Endothelial cell of umbilical vein (primary cell): ENCODE measurements around the gene CORO2B.

Source experiments
- JUN ChIP-seq: IDR thresholded peaks from 2 replicates; pipeline ENCODE4 v1.6.1; 2011; ENCODE audit warnings: borderline replicate concordance, low read depth; ENCODE audit not compliant: insufficient read length, insufficient read depth
- POLR2A ChIP-seq: IDR thresholded peaks from 2 replicates; pipeline ENCODE4 v1.6.1; 2012; ENCODE audit warnings: low read depth, mild to moderate bottlenecking, control low read depth, low read length
- POLR2AphosphoS5 ChIP-seq: IDR thresholded peaks from 2 replicates; pipeline ENCODE4 v1.6.1; 2012; ENCODE audit warnings: low read depth, mild to moderate bottlenecking, control low read depth, low read length, moderate library complexity; ENCODE audit not compliant: insufficient read depth
- TF ChIP-seq, protein P1 (sequence below), 2 donors: IDR thresholded peaks; 1 replicate in 1 of 2; 2 replicates in 1 of 2; pipeline ENCODE4 v1.5.1; 2011; ENCODE audit warnings: low read length in 2 of 2, mild to moderate bottlenecking in 2 of 2, moderate library complexity in 2 of 2, control low read depth in 1 of 2, inconsistent platforms in 1 of 2, low read depth in 1 of 2; ENCODE audit not compliant: insufficient read depth in 1 of 2; ENCODE audit errors: extremely low read depth in 1 of 2
- TF ChIP-seq, protein P2 (sequence below): IDR thresholded peaks from 2 replicates; pipeline ENCODE4 v1.6.1; 2011; ENCODE audit not compliant: insufficient read depth, insufficient read length

DNA sequence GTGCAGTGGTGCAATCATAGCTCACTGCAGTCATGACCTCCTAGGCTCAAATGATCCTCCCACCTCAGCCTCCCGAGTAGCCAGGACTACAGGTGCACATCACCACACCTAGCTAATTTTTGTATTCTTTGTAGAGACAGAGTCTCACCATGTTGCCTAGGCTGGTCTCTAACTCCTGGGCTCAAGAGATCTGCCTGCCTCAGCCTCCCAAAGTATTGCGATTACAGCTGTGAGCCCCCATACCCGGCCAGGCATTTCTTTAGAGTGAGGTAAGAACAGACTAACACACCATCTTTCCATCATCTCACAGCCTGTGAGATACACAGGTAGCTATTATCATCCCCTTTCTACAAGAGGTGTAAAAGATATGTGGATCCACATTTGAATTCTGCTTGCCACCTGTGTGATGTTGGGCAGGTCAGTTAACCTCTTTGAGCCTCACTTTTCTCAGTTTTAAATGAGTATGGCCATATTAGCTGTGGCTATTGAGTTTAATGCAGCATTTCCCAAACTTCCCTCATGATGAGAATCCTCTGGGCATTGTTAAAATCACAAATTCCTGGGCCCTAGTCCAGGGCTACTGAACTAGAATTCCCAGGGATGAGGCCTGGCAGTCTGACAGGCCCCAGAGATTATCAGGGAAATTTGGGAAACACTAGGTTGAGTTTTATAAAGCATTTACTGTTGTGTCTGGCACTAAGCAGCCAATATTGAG is 195.9 kb downstream of the CORO2B start:
- TF ChIP-seq, protein P1, sequence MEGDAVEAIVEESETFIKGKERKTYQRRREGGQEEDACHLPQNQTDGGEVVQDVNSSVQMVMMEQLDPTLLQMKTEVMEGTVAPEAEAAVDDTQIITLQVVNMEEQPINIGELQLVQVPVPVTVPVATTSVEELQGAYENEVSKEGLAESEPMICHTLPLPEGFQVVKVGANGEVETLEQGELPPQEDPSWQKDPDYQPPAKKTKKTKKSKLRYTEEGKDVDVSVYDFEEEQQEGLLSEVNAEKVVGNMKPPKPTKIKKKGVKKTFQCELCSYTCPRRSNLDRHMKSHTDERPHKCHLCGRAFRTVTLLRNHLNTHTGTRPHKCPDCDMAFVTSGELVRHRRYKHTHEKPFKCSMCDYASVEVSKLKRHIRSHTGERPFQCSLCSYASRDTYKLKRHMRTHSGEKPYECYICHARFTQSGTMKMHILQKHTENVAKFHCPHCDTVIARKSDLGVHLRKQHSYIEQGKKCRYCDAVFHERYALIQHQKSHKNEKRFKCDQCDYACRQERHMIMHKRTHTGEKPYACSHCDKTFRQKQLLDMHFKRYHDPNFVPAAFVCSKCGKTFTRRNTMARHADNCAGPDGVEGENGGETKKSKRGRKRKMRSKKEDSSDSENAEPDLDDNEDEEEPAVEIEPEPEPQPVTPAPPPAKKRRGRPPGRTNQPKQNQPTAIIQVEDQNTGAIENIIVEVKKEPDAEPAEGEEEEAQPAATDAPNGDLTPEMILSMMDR (IDR thresholded peaks at IDR 0.05; ENCODE audit: extremely low read depth in 1 of 2, insufficient read depth in 1 of 2, low read depth in 1 of 2, low read length in 2 of 2) = no peak
- TF ChIP-seq POLR2A = no peak
- TF ChIP-seq POLR2AphosphoS5 = no peak
- TF ChIP-seq, protein P2, sequence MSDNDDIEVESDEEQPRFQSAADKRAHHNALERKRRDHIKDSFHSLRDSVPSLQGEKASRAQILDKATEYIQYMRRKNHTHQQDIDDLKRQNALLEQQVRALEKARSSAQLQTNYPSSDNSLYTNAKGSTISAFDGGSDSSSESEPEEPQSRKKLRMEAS = no peak
- no peak for TF ChIP-seq JUN
